Fibroblast of skin of scalp (primary cell): ENCODE measurements around the gene HNRNPR.
A peak's percentile ranks its signal among the peaks of the same experiment; 100 is the strongest.
"Not testable (repeated sequence)": the region's sequence is repeated elsewhere in the genome, so short reads cannot be mapped to it uniquely, and the experiment has no call there.

Experiments
- DNase-seq: peaks from one replicate; pipeline ENCODE4 v3.0.0-alpha.2; 2013

The HNRNPR gene

GRCh38 chr1:23322770-23323169 is 21.3 kb downstream of the HNRNPR start:
- no peak for DNase-seq

- not testable (repeated sequence) for DNase-seq
Measured at GRCh38 chr1:23310280-23310679, 33.8 kb downstream of the HNRNPR start.

- no peak for DNase-seq
Measured at GRCh38 chr1:23304140-23304620, 39.9 kb downstream of the HNRNPR start.

GRCh38 chr1:23303524-23303923 is 40.6 kb downstream of the HNRNPR start:
- no peak for DNase-seq

- DNase-seq: no peak
Measured at GRCh38 chr1:23296931-23297330, 47.2 kb downstream of the HNRNPR start.

GRCh38 chr1:23291706-23292105 is 52.4 kb downstream of the HNRNPR start:
- DNase-seq: peak; percentile 5

- DNase-seq: no peak
Measured at GRCh38 chr1:23290836-23291565, 53.1 kb downstream of the HNRNPR start.

- no peak for DNase-seq
Measured at GRCh38 chr1:23288671-23289070, 55.4 kb downstream of the HNRNPR start.

- no peak for DNase-seq
Measured at GRCh38 chr1:23288201-23288600, 55.9 kb downstream of the HNRNPR start.

- DNase-seq: peak; percentile 13
Measured at GRCh38 chr1:23286401-23286800, 57.7 kb downstream of the HNRNPR start.

- DNase-seq: peak; percentile 68
Measured at GRCh38 chr1:23283667-23284602, 60.1 kb downstream of the HNRNPR start.

- DNase-seq: peak; percentile 54
Measured at GRCh38 chr1:23282957-23283356, 61.1 kb downstream of the HNRNPR start.

- no peak for DNase-seq
Measured at GRCh38 chr1:23278717-23279116, 65.4 kb downstream of the HNRNPR start.

- DNase-seq: no peak
Measured at GRCh38 chr1:23276531-23276930, 67.6 kb downstream of the HNRNPR start.

- DNase-seq: no peak
Measured at GRCh38 chr1:23274134-23274505, 70.0 kb downstream of the HNRNPR start.

- peak; percentile 84 for DNase-seq
Measured at GRCh38 chr1:23273450-23274133, 70.5 kb downstream of the HNRNPR start.

GRCh38 chr1:23263380-23263887 is 80.7 kb downstream of the HNRNPR start:
- DNase-seq: no peak

- DNase-seq: not testable (repeated sequence)
Measured at GRCh38 chr1:23258082-23258481, 86.0 kb downstream of the HNRNPR start.

GRCh38 chr1:23257371-23257770 is 86.7 kb downstream of the HNRNPR start:
- not testable (repeated sequence) for DNase-seq
